CD1c-positive myeloid dendritic cell (primary cell): ENCODE data around the gene KRAS.

Experiments
- DNase-seq: peaks from one replicate; pipeline ENCODE4 v3.0.0-alpha.2; 2016; ENCODE audit errors: extremely low spot score

Gene KRAS

DNA sequence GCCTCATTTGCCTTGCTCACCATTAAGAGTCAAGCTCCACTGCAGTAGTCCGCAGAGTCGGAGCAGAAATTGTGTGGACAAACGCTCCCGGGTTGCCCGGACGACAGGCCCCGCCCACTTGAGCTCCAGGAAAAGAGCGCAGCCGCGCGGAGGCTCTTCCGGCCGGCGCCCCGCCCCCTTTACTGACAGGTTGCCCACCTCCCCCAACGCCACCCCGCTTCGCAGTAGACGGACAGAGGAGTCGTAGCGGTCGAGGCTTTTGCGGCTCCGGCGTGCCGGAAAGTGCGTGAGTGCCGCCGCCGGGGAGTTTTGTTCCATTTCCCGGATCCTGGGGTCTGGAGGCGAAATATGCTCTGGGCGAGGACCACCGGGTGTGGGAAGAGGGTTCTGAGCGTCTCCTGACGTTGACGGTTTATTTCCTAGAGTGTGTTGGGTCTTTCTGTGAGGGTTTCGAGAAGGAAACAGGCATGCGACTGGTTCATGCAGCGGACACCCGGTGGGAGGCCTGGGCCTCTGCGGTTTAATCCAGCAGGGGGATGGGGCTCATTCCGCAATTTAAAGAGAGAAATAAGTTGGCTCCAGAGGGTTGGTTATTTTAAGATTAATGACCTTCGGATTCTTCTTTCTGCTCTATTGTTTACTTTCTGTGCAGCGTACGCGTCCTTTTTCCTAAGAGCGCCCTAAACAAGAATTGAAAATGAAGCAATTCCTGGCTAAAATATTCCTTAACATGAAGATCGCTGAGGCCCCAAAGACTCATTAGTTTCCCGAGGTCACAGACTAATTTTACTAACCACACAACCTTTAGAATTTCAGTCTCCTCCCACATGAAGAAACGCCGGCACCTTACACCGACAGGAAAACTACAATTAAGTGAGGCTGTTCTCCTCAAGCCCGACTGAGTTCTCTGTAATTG, 55.4 kb downstream of the KRAS start, which contains the start of the genes DNAI7 and ETFRF1:
Gene DNAI7 (minus strand): TSS at position 105 of the 916 bp plus-strand sequence. CDS start 82 bp downstream, at position 23.
Gene ETFRF1 (plus strand): TSS at position 182 of the 916 bp plus-strand sequence. CDS start 8,720 bp downstream, outside the sequence.
- peak; percentile 98 for DNase-seq

DNA sequence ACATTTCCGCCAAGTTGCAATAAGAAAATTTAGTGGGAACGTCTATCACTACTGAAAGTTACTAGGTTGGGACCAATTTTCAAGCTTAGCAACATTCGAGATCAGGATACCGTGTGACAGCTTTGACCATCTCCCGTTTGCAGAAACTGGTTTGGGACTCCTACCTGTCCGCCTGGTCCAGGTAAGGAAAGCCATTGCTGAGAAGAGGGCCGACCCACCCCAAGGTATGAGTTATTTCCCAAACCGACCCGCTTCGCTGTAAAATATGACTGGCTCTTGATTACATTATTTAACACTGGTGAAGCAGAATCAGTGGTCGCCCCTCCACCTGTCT, 56.0 kb downstream of the KRAS start:
- DNase-seq, result no peak

DNA sequence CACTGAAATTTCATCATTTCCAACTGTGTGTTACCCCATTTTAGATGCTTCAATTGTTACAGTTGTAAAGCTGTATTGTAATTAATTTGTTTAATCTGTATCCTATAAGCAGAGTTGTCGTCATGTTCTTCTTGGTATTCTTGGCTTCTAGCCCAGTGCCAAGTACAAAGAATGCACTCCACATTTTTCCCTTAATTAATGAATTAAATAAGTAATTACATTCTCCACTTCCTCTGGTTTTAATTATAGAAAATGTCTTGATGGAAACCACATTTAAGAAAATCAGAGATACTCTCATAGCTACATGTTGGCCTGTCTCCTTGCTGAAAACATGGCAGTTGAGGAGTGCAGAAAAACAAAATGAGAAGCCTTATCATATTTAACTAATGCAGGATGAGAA, 56.5 kb downstream of the KRAS start:
- DNase-seq, result no peak

DNA sequence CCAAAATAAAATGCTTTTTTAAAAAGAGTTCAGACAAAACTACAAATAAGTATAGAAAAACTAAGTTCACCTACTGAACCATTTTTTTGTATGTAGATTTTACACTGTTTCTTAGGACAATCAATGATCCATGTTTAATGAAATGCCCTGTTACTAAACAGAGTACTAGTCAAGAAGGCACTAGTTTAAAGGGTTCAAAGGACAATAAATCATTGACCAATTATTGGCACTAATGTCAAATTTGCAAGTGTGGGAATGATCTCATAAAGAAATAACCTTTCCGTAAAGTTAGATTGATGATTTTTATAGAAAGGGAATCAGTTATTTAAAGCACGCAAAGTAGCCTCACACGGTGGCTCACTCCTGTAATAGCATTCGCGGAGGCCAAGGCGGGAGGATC, 59.9 kb downstream of the KRAS start:
- no peak for DNase-seq

DNA sequence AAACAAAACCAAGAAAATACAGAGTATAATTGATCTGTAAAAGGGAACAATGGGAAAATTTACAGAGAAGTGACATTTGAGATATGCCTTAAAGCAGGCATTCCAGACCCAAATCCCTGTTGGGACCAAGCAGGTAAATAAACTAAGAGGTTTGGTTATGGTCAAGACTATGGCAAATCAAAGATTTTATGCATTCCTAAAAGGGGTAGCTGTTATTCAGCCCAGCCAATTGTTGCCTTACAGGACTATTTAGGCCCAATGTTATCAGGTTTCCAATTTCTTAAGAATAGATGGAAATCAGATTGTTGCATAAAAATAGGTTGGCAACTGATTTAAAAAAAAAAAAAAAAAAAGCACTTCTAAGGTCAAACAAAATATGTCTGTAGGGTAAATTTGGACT, 61.1 kb downstream of the KRAS start:
- DNase-seq, result no peak

DNA sequence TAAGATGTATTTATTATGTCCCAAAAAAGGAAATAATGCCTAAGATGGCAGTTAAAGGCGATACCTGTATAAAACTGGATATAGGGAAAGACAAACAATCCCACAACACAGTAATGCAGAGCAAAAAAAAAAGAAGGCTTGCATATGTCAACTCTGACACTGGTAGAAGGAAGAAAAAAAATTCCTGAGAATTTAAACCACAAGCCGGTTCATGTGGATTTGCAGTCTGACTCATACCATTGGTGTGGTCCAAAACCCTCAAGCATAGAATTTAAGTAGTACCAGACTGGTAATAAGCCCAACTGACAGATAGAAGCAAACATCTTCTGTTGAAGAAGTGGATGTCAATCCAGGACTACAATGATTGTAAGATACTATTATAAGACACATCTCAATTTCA, 62.9 kb downstream of the KRAS start:
- DNase-seq, result no peak

DNA sequence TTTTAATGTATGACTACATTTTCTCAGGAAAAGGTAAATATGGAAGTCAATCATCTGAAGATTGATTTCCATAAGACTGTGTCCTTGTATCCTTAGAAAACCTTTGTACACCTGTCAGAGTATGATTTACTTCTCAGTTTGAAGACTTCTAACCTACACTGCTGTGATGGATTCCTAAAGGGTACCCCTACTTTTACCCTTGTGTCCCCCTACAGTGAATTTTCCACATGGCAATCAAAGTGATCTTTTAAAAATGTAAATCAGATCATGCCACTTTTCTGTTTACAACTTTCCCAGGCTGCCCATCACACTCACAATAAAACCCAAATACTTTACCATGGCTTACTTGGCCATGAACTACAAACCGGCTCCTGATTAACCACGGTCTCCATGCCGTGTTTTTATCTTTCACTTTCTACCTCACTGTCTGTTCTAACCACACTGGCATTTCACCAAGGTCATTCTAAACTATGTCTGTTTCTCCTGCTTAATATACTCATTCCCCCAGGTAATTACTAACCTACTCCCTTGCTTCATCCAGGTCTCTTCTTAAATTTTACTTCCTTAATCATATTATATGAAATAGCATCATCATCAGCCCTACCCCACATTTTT, 63.8 kb downstream of the KRAS start:
- no peak for DNase-seq

DNA sequence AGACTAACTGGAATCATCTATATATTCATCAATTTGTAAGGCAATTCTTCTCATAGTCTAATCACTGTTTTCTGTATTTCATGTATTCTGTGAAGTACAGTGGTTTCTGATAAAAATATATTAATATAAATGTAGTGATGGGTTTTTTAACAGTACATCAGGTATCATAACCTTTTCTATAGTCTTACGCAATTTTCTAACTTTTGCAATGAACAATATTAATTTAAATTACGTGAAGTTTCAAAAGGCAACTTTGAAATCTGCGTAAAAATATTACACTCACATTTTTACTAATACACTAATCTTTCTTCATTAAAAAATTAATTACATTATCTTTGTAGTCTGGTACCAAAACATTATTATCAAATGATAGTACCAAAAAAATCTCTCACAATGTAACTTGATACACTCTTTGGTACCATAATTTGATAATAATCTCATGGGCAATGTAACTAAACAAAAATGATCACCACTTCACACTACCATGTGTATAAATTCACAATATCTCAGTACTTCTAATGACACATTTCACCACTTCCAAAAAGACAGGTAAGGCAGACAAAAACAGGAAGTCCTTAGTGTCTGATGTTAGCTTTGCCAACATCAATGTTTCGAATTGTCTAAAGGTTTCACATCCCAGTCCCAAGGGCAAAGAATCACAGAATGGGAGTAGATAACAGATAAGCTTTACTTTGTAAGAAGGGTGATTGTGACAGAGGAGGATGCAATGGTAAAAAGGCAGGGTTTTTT, 64.5 kb downstream of the KRAS start:
- no peak for DNase-seq

DNA sequence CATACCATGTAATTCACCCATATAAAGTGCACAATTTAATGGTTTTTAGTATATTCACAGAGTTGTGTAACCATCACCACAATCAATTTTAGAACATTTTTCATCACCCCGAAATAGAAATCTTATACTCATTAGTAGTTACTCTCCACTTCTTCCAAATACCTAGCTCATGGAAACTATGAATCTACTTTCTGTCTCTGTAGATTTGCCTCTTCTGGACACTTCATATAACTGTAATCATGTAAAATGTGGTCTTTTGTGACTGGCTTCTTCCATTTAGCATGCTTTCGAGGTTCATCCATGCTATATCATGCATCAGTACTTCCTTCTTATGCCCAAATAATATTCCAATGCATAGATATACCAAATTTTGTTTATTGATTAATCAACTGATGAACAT, 66.6 kb downstream of the KRAS start:
- no peak for DNase-seq

DNA sequence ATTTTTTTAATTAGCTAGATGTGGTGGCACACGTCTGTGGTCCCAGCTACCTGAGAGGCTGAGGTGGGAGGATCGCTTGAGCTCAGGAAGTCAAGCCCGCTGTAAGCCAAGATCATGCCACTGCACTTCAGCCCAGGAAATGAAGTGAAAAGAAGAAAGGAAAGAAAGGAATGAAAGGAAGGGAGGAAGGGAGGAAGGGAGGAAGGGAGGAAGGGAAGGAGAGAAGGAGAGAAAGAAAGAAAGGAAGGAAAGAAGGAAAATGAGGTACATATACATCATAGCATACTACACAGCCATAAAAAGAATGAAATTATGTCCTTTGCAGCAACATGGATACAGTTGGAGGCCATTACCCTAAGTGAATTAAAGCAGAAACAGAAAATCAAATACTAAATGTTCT, 68.0 kb downstream of the KRAS start:
- DNase-seq, result no peak

DNA sequence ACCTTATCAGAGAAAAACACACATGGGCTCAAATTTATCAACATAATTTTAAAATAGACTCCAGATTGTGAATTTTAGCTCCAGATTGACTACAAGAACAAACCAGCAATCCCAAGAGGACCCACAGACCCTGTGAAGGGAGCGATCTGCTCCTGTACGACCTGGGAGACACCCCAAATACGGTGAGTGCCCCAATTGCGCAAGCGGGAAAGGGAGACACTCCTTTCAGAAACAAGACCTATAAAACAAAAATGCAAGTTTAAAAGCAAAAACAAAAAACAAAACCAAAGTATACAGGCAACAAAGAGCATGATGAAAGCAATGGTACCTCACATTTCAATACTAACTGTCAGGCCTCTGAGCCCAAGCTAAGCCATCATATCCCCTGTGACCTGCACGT, 87.9 kb downstream of the KRAS start:
- DNase-seq, result no peak

DNA sequence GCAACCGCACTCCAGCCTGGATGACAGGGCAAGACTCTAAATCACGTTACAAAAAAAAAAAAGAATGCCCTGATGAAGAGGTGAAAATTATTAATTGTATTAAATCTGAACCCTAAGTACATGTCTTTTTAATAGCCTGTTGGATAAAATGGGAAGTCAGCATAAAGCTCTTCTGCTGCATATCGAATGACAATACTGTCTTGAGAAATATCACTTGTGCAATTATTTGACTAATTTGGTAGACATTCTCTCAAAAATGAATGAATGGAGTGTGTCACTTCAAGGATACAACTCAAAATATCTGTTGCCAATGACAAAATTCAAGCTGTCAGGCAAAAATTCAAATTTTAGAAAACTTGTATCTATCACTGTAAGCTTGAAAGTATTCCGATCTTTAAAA, 94.7 kb downstream of the KRAS start:
- peak; percentile 5 for DNase-seq

DNA sequence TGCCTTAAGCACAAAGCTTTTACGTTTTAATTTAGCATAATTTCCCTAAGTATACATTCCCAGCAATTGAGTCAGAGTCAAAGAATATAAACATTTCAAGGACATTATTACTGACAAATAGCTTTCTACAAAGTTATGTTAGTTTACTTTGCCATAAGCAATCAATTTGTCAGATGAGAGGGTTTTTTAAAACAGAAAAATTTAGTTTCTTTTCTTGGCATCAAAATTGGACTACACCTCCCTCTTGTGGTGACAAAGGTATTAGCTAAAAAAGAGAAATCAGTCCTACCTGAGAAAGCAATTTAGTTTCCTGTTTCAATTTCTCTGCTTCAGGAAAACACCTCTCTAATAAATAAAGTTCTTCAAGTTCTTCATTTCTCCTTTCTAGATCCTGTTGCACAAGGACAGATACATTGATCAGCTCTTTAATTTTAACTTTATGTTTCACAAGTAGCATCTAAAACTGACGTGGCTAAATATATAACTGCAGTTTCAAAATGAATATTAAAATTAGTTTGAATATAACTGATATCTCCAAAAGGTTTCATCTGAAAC, 95.6 kb downstream of the KRAS start:
- DNase-seq, result peak; percentile 47
